ENCODE results near the gene PRKACG. TPM values are rescaled to one million over a fixed set of nuclear protein-coding genes. Genes with fewer than 3 reads are reported as not detected.

The PRKACG gene
- total RNA-seq (not detected), polyA plus RNA-seq (not detected)
- long read RNA-seq, donor 1 = 0 reads
- long read RNA-seq, donor 2 = 0 reads
- long read RNA-seq, donor 3 = 0 reads
- long read RNA-seq, donor 4 = 0 reads
- long read RNA-seq, donor 5 = 0 reads
- long read RNA-seq, donor 6 = 0 reads
- long read RNA-seq, donor 7 = 0 reads
- long read RNA-seq, donor 8 = 0 reads
- long read RNA-seq, donor 9 = 0 reads
- long read RNA-seq, donor 10, partial matches to known transcripts = 0 of 25 reads
- long read RNA-seq, donor 10, other reads (novel, unspliced or antisense) = 24 of 25 reads

DNA sequence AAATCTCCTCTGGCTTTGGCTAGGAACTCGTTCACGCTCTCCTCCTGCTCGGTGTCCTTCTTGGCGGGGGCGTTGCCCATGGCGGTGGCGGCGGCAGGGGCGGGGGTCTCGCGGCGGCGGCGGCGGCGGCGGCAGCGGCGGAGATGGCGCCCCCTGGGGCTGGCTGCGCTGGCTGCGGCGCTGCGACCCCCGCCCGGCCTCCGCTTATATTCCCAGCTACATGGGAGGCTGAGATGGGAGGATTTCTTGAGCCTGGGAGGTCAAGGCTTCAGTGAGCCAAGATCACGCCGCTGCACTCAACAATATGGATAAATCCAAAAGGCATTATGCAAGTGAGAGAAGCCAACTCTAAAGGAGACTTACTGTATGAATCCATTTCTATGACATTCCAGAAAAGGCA, at the start of gene PRKACG:
PRKACG (minus strand) TSS at position 101 of the 400 bp plus-strand sequence; CDS start at position 80, 21 bp downstream.
- no peaks in the 10 kb centered on the region for H3K9me3 ChIP-seq (replicated peaks in 1 of 3)
- intact Hi-C loops (cut with DNase I) = no loop called here
- DNase-seq = no peak
- TF ChIP-seq, protein P1, sequence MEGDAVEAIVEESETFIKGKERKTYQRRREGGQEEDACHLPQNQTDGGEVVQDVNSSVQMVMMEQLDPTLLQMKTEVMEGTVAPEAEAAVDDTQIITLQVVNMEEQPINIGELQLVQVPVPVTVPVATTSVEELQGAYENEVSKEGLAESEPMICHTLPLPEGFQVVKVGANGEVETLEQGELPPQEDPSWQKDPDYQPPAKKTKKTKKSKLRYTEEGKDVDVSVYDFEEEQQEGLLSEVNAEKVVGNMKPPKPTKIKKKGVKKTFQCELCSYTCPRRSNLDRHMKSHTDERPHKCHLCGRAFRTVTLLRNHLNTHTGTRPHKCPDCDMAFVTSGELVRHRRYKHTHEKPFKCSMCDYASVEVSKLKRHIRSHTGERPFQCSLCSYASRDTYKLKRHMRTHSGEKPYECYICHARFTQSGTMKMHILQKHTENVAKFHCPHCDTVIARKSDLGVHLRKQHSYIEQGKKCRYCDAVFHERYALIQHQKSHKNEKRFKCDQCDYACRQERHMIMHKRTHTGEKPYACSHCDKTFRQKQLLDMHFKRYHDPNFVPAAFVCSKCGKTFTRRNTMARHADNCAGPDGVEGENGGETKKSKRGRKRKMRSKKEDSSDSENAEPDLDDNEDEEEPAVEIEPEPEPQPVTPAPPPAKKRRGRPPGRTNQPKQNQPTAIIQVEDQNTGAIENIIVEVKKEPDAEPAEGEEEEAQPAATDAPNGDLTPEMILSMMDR (IDR thresholded peaks at IDR 0.05) = no peak
- TF ChIP-seq POLR2A (IDR thresholded peaks at IDR 0.05) = no peak
- WGBS, 4 donors = 95 to 97% (median 96%) methylated on average over 5 to 29 of the region's 29 CpGs
- no peaks in the 10 kb centered on the region for H3K36me3 ChIP-seq (replicated peaks in 1 of 2)
- H3K4me3 ChIP-seq = no peak within 1 kb of the TSS
- H3K4me1 ChIP-seq (replicated peaks in 1 of 2) = no peaks in the 10 kb centered on the region
- no peaks in the 10 kb centered on the region for H3K27me3 ChIP-seq
- H3K27ac ChIP-seq = no peak within 1 kb of the TSS

DNA sequence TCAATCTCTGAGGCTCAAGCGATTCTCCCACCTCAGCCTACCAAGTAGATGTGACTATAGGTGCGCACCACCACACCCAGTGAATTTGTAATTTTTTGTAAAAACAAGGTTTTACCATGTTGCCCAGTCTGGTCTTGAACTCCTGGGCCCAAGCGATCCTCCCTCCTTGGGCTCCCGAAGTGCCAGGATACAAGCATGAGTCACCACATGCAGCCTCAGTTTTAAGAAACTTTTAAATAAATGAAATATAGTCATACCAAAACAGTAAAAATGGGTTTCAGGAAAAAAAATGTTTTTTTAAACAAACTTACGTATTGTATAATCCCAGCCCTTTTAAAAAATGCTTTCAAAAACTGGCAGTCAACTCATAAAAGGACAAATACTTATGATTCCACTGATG, 48.3 kb upstream of the PRKACG start:
- Histone ChIP-seq H3K4me3 (no peak overlapping the region), H3K27ac (no peak overlapping the region), H3K4me1 (replicated peaks in 1 of 2) (no peaks in the 10 kb centered on the region), H3K36me3 (replicated peaks in 1 of 2) (peaks cover 0 to 5% of the 10 kb centered on the region in 2 donors), H3K27me3 (no peaks in the 10 kb centered on the region), H3K9me3 (replicated peaks in 1 of 3) (no peaks in the 10 kb centered on the region)
- intact Hi-C loops (cut with DNase I) = loop anchor here in 1 of 2 donors (10.0 kb wide), 1 partner anchor 73 kb away; no protein-coding TSS in a partner anchor
- WGBS, 4 donors = 90 to 95% (median 91%) methylated on average over 5 of the region's 5 CpGs
- TF ChIP-seq POLR2A (IDR thresholded peaks at IDR 0.05) = no peak
- TF ChIP-seq, protein P1 (IDR thresholded peaks at IDR 0.05) = no peak
- no peak for DNase-seq

DNA sequence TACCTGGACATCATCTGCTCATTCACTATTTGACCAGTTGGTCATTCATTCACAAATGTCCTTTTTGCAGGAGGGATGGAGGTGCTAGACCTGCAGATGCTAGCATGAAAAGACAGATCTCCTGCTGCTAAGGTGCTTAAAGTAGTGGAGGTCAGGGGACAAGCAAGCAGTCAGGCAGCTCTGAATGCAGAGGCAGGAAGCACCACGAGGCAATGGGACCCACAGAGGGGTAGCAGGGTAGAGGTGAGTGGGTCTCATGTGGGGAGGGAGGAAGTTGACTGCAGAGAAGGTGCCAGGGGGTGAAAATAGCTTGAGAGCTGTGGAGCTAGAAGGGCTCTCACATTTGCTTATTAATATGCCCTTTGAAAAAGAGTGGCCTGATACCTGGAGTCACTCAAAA, 46.9 kb upstream of the PRKACG start:
- intact Hi-C loops (cut with DNase I) = loop anchor here in 1 of 2 donors (10.0 kb wide), 1 partner anchor 74 kb away; no protein-coding TSS in a partner anchor
- Histone ChIP-seq H3K4me1 (replicated peaks in 1 of 2) (no peaks in the 10 kb centered on the region), H3K27ac (no peak overlapping the region), H3K4me3 (no peak overlapping the region), H3K9me3 (replicated peaks in 1 of 3) (no peaks in the 10 kb centered on the region), H3K27me3 (no peaks in the 10 kb centered on the region), H3K36me3 (replicated peaks in 1 of 2) (peaks cover 0 to 5% of the 10 kb centered on the region in 2 donors)
- no peak for TF ChIP-seq POLR2A (IDR thresholded peaks at IDR 0.05)
- no peak for DNase-seq
- 46 to 69% (median 55%) methylated on average over 1 of the region's 1 CpG for WGBS, 4 donors

DNA sequence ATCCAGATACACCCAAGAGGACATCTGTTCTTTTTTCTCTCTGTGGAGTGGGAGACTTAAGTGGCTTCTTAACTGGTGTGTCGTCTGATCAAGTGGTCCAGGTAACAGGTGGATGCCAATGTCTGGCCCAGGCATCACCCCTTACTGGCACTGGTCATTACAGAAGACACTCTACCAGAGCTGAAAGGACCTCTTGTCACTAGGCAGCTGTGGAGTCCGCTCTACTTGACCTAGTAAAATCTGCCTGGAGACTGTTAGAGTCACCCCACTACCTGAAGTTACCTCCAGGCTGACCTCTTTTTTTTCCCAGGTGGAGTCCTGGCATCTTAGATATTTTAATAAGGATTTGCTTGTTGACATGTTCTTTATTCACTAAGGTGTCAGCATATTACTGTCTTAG, 44.2 kb upstream of the PRKACG start:
- Histone ChIP-seq H3K27me3 (no peaks in the 10 kb centered on the region), H3K27ac (no peak overlapping the region), H3K9me3 (replicated peaks in 1 of 3) (no peaks in the 10 kb centered on the region), H3K36me3 (replicated peaks in 1 of 2) (no peaks in the 10 kb centered on the region), H3K4me1 (replicated peaks in 1 of 2) (no peaks in the 10 kb centered on the region), H3K4me3 (no peak overlapping the region)
- DNase-seq = no peak
- intact Hi-C loops (cut with DNase I) = no loop called here
- no peak for TF ChIP-seq POLR2A (IDR thresholded peaks at IDR 0.05)
- WGBS, 4 donors = 88 to 100% (median 94%) methylated on average over 2 of the region's 2 CpGs

DNA sequence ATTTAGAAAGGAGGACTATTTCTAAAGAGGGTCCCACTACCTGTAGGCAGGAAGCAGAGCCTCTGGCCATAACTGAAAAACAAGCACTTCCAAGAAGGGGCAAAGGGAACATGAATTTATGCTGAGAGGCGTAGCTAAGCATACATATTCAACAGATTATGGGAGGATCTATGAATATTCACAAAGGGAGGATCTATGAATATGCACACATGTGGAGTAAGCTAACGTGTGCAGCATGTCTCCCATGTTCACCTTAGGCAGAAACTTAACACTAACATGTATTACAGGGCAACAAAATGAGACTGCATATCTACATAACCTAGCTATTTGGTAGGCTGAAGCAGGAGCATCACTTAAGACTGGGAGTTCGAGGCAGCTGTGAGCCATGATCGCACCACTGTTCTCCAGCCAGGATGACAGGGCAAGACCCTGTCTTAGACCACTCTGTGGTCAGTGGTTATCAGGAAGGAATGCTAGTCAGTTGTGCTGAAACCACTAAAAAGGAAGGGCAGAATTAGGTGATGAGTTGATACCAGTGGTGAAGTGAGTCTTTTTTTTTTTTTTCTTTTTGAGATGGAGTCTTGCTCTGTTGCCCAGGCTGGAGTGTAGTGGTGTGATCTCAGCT, 42.4 kb upstream of the PRKACG start:
- WGBS, 4 donors = 94 to 96% (median 94%) methylated on average over 4 of the region's 4 CpGs
- TF ChIP-seq POLR2A (IDR thresholded peaks at IDR 0.05) = no peak
- TF ChIP-seq, protein P1 (IDR thresholded peaks at IDR 0.05) = no peak
- H3K4me1 ChIP-seq (replicated peaks in 1 of 2) = peaks cover 0 to under 1% of the 10 kb centered on the region in 2 donors
- intact Hi-C loops (cut with DNase I) = no loop called here
- H3K4me3 ChIP-seq = no peak overlapping the region
- H3K9me3 ChIP-seq (replicated peaks in 1 of 3) = no peaks in the 10 kb centered on the region
- DNase-seq = no peak
- H3K36me3 ChIP-seq (replicated peaks in 1 of 2) = no peaks in the 10 kb centered on the region
- H3K27me3 ChIP-seq = no peaks in the 10 kb centered on the region
- H3K27ac ChIP-seq = no peak overlapping the region
